SK-N-MC (cell line): ENCODE results near the gene UQCRH.

Experiments used
- EZH2 ChIP-seq: fragments of 200-600 bp; sonication (generic); IDR thresholded peaks from one replicate; pipeline ENCODE4 v1.6.1; 2017; ENCODE audit warnings: antibody characterized with exemption
- POLR2AphosphoS5 ChIP-seq: IDR thresholded peaks from 2 replicates; pipeline ENCODE4 v1.6.1; 2012; ENCODE audit warnings: mild to moderate bottlenecking, low read depth, low read length, borderline replicate concordance

DNA sequence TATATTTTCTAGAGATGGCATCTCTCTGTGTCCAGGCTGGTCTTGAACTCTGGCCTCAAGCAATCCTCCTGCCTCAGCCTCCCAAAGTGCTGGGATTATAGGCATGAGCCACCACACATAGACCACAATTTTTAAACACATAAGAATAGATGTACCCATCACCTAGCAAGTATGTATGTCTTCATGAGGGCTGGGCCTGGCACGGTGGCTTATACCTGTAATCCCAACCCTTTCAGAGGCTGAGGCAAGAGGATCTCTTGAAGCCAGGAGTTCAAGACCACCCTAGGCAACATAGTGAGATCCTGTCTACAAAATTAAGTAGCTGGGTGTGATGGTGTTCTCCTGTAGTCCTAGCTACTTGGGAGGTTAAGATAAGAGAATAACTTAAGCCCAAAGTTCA, 13.8 kb downstream of the UQCRH start:
- TF ChIP-seq POLR2AphosphoS5 (no peak), EZH2 (no peak)
